SU-DHL-6 (cell line): ENCODE measurements around the gene FARS2.

Experiments
- H2AFZ ChIP-seq: fragments of 200-600 bp; sonication (generic); 2 replicates; pipeline ENCODE4 v1.6.1; 2014; ENCODE audit warnings: low read depth, mild to moderate bottlenecking, moderate library complexity, mixed read lengths, antibody characterized with exemption, low read length; ENCODE audit not compliant: severe bottlenecking
- H3F3A ChIP-seq: fragments of 200-600 bp; shearing (Covaris generic); 2 replicates; pipeline ENCODE4 v1.6.0; 2016; ENCODE audit warnings: antibody characterized with exemption, mild to moderate bottlenecking; ENCODE audit not compliant: insufficient read depth
- H3K27ac ChIP-seq: fragments of 200-600 bp; sonication (generic); 2 replicates; pipeline ENCODE4 v1.5.1; 2016; ENCODE audit warnings: low read depth, mild to moderate bottlenecking, low read length, moderate library complexity, mixed read lengths
- H3K27me3 ChIP-seq: fragments of 200-600 bp; sonication (generic), shearing (Covaris generic); 2 replicates; pipeline ENCODE4 v1.6.0; 2014; ENCODE audit warnings: mild to moderate bottlenecking, low read length
- H3K36me3 ChIP-seq: fragments of 200-600 bp; sonication (generic); 2 replicates; pipeline ENCODE4 v1.6.1; 2014; ENCODE audit warnings: mild to moderate bottlenecking, low read length, mixed read lengths
- H3K4me2 ChIP-seq: fragments of 300-600, 200-600 bp; shearing (Covaris generic), sonication (generic); 2 replicates; pipeline ENCODE4 v1.6.0; 2014; ENCODE audit warnings: low read length, low read depth, mild to moderate bottlenecking; ENCODE audit not compliant: poor library complexity, severe bottlenecking
- H3K4me3 ChIP-seq: fragments of 200-600 bp; sonication (generic); 2 replicates; pipeline ENCODE4 v1.5.1; 2014; ENCODE audit warnings: antibody characterized with exemption, low read length, mild to moderate bottlenecking, mixed read lengths; ENCODE audit not compliant: insufficient read depth, poor library complexity, severe bottlenecking
- H3K79me2 ChIP-seq: fragments of 200-600 bp; sonication (generic); 2 replicates; pipeline ENCODE4 v1.6.1; 2014; ENCODE audit warnings: mild to moderate bottlenecking, low read length, moderate library complexity; ENCODE audit not compliant: insufficient read depth
- H3K9ac ChIP-seq: fragments of 200-600 bp; sonication (generic); 2 replicates; pipeline ENCODE4 v1.7.0; 2014; ENCODE audit warnings: mild to moderate bottlenecking, low read length
- H3K9me2 ChIP-seq: fragments of 200-600 bp; sonication (generic); replicated peaks from 2 replicates; pipeline ENCODE4 v1.6.1; 2014; ENCODE audit warnings: low read length; ENCODE audit not compliant: insufficient read depth
- H3K9me3 ChIP-seq: fragments of 200-600 bp; sonication (generic); 2 replicates; pipeline ENCODE4 v1.6.1; 2014; ENCODE audit warnings: low read length, mixed read lengths; ENCODE audit not compliant: insufficient read depth
- H4K20me1 ChIP-seq: fragments of 200-600 bp; sonication (generic); 2 replicates; pipeline ENCODE4 v1.6.1; 2014; ENCODE audit warnings: low read depth, mild to moderate bottlenecking, antibody characterized with exemption, low read length, moderate library complexity, mixed read lengths
- CTCF ChIP-seq: fragments of 200-600 bp; sonication (generic); IDR thresholded peaks from one replicate; pipeline ENCODE4 v1.5.1; 2017; ENCODE audit warnings: antibody characterized with exemption, mild to moderate bottlenecking, low read length, moderate library complexity; ENCODE audit not compliant: insufficient read depth, poor library complexity, severe bottlenecking
- EZH2phosphoT487 ChIP-seq: fragments of 200-600 bp; sonication (generic), shearing (Covaris generic); conservative IDR thresholded peaks from 2 replicates; pipeline ENCODE4 v1.6.1; 2018; ENCODE audit warnings: mild to moderate bottlenecking, antibody characterized with exemption, low read length, moderate library complexity, mixed read lengths

The FARS2 gene

GRCh38 chr6:5676701-5677100 lies 415.4 kb downstream of the FARS2 start:
- H2AFZ ChIP-seq: no peak overlapping the region
- no peak overlapping the region for H3K27ac ChIP-seq
- H3K4me2 ChIP-seq: no peak overlapping the region
- H3K27me3 ChIP-seq: no peaks in the 10 kb centered on the region
- H3K4me3 ChIP-seq: no peak overlapping the region
- no peaks in the 10 kb centered on the region for H3K36me3 ChIP-seq
- H3K9ac ChIP-seq: no peak overlapping the region
- TF ChIP-seq EZH2phosphoT487 (no peak), CTCF (no peak)
- no peaks in the 10 kb centered on the region for H3F3A ChIP-seq
- no peaks in the 10 kb centered on the region for H3K9me2 ChIP-seq
- no peaks in the 10 kb centered on the region for H4K20me1 ChIP-seq
- no peaks in the 10 kb centered on the region for H3K9me3 ChIP-seq
- no peaks in the 10 kb centered on the region for H3K79me2 ChIP-seq

GRCh38 chr6:5677219-5678000 lies 416.1 kb downstream of the FARS2 start:
- H3K79me2 ChIP-seq: no peaks in the 10 kb centered on the region
- no peak overlapping the region for H3K4me2 ChIP-seq
- no peak overlapping the region for H3K27ac ChIP-seq
- H2AFZ ChIP-seq: no peak overlapping the region
- H3F3A ChIP-seq: no peaks in the 10 kb centered on the region
- no peak overlapping the region for H3K4me3 ChIP-seq
- H3K27me3 ChIP-seq: no peaks in the 10 kb centered on the region
- H3K9ac ChIP-seq: no peak overlapping the region
- no peaks in the 10 kb centered on the region for H3K9me2 ChIP-seq
- no peaks in the 10 kb centered on the region for H3K9me3 ChIP-seq
- no peaks in the 10 kb centered on the region for H4K20me1 ChIP-seq
- no peaks in the 10 kb centered on the region for H3K36me3 ChIP-seq
- TF ChIP-seq CTCF (no peak), EZH2phosphoT487 (no peak)

- no peak overlapping the region for H3K9ac ChIP-seq
- H3K4me2 ChIP-seq: no peak overlapping the region
- H3K4me3 ChIP-seq: no peak overlapping the region
These were observed 418.0 kb downstream of the FARS2 start for GRCh38 chr6:5679270-5679669.

More at GRCh38 chr6:5679270-5679669, 418.0 kb downstream of the FARS2 start:
- Histone ChIP-seq H3F3A (no peaks in the 10 kb centered on the region), H3K9me2 (no peaks in the 10 kb centered on the region), H3K36me3 (no peaks in the 10 kb centered on the region), H3K27ac (no peak overlapping the region), H4K20me1 (no peaks in the 10 kb centered on the region), H3K79me2 (no peaks in the 10 kb centered on the region), H3K27me3 (no peaks in the 10 kb centered on the region), H2AFZ (no peak overlapping the region), H3K9me3 (no peaks in the 10 kb centered on the region)
- TF ChIP-seq EZH2phosphoT487: no peak
- TF ChIP-seq CTCF: no peak
